Stimulated activated CD4-positive, alpha-beta T cell treated with anti-CD3 and anti-CD28 coated beads, Interleukin-12 subunit alpha, Interleukin-12 subunit beta, amount 100 ng/mL, for 4 hours (primary cell): Measurements from ENCODE around the gene CHAT.

ENCODE experiments used
- DNase-seq: peaks from one replicate; pipeline ENCODE4 v3.0.0-alpha.2; 2020

CHAT gene

DNA sequence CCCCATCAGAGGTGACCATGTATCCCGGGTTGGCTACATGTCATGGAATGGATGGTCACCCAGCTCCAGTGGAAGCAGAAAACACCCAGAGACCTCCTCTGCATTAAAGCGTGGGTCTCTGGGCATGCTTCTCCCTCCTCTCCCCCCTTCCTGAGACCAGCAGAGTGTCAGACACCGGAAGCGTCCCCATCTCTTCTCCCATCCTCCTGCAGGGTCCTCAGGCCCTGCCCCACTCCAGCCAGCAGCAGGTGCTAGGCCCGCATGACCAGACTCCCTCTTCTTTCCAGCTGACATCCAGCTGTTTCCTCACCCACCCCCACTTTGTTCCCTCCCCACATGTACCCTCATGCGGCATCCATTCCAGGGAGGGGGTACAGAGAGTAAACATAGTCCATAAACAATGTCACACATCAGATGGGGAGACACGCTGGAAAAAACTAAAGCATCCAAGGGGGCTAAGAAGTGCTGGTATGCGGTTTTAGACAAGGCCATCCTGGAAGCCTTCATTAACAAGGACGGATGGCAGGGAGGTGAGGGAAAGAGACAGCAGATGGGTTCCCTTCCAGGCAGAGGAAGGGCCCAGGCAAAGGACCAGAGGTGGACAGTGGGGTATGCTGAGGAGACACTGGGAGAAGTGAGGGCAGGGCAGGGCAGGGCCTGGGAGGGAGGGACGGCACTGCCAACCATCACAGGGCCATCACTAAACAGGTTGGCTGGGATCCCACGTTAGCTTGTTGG is 16.2 kb upstream of the CHAT start:
- no peak for DNase-seq

- DNase-seq: no peak
Measured at GRCh38 chr10:49598164-49598856, 15.5 kb upstream of the CHAT start.

GRCh38 chr10:49598986-49599385 is 14.9 kb upstream of the CHAT start:
- DNase-seq: no peak

DNA sequence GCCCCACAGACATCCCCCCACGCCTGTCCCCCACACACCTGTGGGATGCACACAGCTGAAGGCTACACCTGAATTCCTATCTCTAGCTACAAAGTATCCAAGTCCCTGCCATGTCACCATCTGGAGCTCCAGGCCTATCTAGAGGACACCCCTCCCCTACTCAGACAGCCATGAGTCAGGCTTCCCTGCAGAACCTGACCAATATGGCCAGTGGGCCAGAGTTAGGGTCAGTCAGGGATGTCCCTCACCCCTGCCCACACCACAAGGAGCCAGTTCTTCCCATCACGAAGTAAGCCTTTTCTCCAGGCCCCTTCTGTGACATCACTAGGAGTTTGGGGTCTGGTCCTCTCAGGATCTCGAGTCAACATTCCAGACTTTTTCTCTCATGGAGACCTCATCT is 14.3 kb upstream of the CHAT start:
- DNase-seq: no peak

DNA sequence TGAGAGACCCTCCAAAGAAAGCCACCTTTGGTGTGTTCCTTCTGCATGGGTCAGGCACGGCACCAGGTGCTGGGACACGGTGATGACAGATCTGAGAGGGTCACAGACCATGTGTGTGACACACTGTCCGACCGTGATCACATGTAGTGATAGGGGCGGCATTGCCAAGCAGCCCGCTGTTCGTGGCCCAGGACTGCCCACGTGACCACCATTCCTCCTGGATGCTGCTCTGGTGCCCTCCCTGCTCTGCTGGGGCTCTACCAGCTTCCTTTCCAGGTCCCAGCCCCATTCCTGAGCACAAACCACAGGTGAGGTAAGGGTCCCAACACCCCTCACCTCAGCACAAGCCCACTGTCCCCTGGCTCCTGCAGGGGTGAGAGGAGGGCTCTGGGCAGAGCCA is 13.8 kb upstream of the CHAT start:
- no peak for DNase-seq

DNA sequence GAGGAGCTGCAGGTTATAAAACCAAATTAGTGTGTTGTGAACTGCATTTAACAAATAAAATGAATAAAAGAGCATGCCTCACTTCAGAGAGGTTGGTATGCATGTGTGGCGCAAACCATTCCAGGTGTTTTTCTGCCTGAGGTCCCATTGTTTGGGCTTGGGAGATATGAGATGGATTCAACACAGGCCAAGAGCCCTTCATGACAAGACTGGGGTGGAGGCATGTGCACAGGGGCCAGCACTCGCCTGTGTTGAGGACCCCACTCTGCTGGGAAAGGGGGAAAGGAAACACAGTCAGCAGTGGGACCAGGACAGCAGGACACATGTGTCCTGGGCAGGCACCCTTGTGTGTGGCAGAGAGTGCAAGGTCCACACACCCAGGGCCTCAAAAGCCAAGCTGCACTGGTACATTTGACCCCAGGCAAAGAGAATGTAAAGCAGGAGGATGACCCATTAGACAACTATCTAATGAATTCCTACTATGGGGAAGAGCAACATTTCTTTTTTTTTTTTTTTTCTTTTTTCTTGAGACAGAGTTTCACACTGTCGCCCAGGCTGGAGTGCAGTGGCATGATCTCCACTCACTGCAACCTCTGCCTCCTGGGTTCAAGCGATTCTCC is 12.9 kb upstream of the CHAT start:
- no peak for DNase-seq

- no peak for DNase-seq
Measured at GRCh38 chr10:49601857-49602256, 12.0 kb upstream of the CHAT start.

DNA sequence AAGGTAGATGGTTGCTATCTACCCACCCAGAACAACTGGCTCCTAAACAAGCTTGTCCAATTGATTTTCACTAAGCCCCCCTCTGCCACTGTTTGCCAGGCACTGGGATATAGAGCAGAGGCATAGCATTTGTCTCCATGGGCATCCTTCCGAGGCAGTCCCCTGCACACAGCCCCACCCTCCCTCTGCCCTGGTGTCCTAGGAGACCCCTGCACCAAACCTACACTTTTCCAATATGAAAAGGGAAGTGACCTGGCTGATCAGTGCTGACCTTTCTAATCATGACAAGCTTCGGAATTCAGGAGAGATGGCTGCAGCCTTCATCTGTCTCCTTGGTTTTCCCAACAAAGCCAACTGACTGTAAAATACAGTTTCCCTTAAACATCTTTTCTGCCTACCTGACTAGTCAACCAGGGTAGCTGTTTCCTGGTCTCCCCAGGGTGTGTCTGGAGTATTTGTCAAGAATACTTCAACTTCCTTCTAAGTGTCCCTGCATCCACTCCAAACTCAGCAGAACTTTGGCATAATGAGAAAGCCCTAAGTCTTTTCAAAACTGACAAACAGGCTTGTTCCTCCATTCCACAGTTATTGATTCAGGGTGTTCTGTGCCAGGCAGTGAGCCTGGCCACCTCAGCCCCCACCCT is 11.3 kb upstream of the CHAT start:
- DNase-seq: no peak

DNA sequence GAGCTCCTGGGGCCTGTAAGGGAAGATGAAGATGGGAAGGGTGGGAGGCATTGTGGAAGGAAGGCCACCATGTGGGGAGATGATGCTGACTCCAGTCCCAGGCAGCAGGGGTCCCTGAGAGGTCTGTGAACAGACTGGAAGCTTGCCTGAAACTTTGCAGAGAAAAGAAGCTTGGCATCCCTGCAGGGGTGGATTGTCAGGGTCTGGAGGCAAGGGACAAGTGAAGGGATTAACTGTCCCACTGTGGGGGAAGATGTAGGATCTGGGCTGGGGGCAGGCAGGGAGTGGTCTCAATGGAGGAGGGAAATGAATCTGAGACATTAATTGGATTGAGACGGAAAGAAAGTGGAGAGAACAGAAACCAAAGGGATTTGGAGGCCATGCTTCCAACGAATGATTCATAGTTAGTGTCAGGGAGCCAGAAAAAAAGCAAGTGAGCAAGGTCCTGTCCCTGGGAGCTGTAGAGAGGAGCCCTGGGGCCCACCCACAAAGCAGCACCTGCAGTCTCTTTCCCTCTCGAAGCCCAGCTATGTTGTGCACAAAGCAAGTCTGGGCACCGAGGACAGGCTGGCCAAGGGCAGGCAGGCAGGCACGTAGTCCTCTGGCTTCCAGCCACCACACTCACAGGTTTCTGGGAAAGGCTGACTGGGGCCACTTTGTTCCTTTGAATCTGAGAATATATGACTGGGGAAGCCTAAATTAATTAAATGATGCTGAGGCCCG is 8.5 kb upstream of the CHAT start:
- DNase-seq: no peak

- DNase-seq: no peak
Measured at GRCh38 chr10:49605939-49606509, 7.8 kb upstream of the CHAT start.

GRCh38 chr10:49606981-49607535 is 6.8 kb upstream of the CHAT start:
- DNase-seq: peak; percentile 51

DNA sequence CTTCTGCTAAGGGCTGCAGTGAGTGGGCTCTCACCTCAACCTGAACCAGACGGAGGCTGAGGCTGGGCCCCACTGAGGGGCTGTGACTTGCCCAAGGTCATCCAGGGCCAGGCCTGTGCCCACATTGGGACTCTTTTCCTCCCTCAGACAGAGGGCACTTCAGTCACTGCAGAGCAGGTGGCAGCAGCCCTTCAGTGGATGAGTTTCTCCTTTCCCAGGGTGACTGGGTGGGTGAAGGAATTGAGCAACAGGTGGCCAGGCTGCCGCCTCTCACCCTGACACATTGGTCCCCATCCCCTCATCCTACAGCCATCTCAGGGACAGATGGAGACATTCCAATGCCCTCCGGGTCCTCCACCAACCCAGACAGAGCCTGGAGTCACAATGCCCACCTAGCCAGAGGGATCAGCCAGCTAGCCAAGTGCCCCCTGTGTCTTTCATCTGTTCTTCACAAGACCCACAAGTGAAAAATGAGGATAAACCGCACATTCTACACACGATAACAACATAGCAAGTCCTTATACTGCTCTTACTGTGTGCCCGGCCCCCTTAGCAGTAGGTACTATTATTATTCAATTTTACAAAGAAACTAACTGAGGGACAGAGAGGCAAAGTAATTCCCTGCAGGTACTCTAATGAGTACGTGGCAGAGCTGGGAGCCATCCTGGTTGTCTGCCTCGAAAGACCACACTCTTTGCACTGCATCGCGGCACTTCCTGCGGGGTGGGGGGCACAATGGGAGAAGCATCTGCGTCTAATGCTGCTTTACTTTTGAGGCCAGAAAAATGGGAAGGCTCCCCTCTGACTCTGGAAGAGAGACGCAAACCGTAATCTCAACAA is 5.5 kb upstream of the CHAT start:
- no peak for DNase-seq

DNA sequence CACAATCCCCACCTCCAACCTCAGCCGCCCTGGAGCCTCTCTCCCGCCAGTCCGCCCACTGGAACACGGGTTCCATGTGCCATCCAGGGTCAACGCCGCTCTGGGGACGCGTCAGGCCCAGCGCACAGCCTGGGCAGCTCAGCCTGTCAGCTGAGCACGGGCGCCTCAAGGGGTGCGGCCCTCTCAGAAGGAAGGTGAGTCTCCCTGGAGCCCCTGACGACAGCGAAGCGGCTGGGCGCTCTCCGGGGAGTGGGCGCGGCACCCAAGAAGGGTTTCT is 4.9 kb upstream of the CHAT start:
- DNase-seq: no peak

DNA sequence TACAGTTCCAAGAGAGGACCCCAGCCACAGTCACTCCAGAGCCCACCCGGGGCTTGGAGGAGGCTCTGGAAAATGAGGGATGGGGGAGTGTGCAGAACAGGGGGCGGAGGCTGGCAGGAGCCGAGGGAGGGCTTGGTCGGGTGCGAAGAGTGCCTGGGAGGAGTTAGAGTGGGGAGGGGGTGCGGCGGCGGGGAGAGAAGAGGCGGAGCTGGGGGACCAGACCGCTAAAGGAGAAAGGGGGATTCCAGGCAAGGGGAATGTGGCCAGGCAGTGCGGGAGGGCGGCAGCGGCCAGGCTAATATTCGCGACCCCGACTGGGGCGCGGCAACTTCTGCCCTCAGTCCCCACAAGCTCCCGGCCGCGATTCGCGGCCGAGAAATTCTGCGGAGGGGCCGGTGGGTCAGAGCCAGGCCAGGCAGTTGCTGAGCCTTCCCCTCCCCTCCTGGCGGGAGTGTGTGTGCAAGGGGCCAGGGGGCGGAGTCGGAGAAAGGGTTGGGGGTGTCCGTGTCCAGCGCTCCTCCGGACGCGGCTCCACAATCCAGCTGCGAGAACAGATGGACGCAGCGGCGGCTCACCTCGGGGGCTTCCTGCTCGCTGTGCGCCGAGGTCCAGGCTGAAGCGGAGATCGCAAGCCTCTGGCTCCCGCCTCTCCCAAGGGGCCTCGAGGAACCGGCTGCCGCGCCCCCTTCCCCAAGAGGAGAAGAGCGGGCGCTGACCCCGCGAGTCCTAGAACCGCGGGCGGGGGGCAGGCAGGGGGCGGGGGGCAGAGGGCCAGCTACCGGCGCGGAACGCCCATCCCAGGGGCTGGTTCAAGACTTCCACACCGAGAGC is 4.3 kb upstream of the CHAT start:
- DNase-seq: no peak

DNA sequence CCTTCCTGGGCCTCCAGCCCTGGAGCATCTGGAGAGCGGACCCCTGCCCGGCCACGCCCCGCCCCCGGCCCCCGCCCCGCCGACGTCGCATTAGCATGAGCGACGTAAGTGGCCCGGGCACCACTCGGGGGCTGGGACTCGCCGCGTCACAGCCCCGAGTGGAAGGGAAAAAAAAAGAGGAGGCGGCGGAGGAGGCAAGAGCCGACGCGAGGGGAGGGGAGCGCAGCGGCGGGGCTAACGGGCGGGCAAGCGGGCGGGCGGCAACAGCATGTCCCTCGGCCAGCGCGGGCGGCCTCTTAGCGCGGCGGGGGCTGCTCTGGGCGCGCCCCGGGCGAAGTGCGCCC is 3.8 kb upstream of the CHAT start, which contains the start of gene SLC18A3:
TSS of gene SLC18A3 (plus strand) at position 197 of the 344 bp plus-strand sequence. CDS start 431 bp downstream, outside the sequence.
- DNase-seq: no peak

DNA sequence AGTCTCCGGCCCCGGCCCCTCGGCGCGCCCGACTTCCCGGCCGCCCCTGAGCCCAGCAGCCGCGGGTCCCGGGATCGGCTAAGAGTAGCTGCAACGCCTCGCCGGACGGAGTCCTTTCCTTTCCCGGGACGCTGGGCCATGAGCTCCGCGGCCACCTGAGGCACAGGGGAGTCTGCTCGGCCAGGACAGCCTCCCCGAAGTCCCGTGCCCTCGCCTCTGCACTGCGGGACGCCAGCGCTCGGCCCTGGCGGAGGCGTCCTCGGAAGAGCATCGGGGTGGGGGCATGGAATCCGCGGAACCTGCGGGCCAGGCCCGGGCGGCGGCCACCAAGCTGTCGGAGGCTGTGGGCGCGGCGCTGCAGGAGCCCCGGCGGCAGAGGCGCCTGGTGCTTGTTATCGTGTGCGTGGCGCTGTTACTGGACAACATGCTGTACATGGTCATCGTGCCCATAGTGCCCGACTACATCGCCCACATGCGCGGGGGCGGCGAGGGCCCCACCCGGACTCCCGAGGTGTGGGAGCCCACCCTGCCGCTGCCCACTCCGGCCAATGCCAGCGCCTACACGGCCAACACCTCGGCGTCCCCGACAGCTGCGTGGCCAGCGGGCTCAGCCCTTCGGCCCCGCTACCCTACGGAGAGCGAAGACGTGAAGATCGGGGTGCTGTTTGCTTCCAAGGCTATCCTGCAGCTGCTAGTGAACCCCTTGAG is 3.2 kb upstream of the CHAT start:
- no peak for DNase-seq

- no peak for DNase-seq
Measured at GRCh38 chr10:49611166-49611815, 2.5 kb upstream of the CHAT start.

GRCh38 chr10:49611816-49612512 is 1.9 kb upstream of the CHAT start:
- no peak for DNase-seq
